ENCODE data around the gene TTC28. TPM values are rescaled to one million over a fixed set of nuclear protein-coding genes. Genes with fewer than 3 reads are reported as not detected.
"Not testable (repeated sequence)": the region's sequence is repeated elsewhere in the genome, so short reads cannot be mapped to it uniquely, and the experiment has no call there.

The TTC28 gene
- polyA plus RNA-seq, 4 donors, result 0.45 to 24.0 (median 3.7) TPM

- not testable (repeated sequence) for H3K36me3 ChIP-seq (ENCODE audit: control insufficient read depth in 3 of 3, insufficient read depth in 2 of 3, low read depth in 1 of 3, low read length in 3 of 3); H3K4me1 ChIP-seq (ENCODE audit: control insufficient read depth in 3 of 3, insufficient read depth in 2 of 3, low read depth in 1 of 3, low read length in 2 of 3); DNase-seq; FAIRE-seq; H3K27ac ChIP-seq (ENCODE audit: low read depth in 1 of 3, low read length in 2 of 3); H3K4me3 ChIP-seq (ENCODE audit: low read depth in 1 of 3, low read length in 3 of 3); H3K9me3 ChIP-seq (ENCODE audit: control insufficient read depth in 2 of 2, insufficient read depth in 1 of 2, low read depth in 1 of 2, low read length in 1 of 2); H3K27me3 ChIP-seq (ENCODE audit: control insufficient read depth in 3 of 3, insufficient read depth in 3 of 3, low read length in 3 of 3)
- 94 to 95% (median 94%) methylated on average over 5 of the region's 5 CpGs for WGBS, 3 donors
Measured at GRCh38 chr22:28214750-28215149, 464.9 kb downstream of the TTC28 start.

- DNase-seq; H3K27me3 ChIP-seq (ENCODE audit: control insufficient read depth in 3 of 3, insufficient read depth in 3 of 3, low read length in 3 of 3); H3K9me3 ChIP-seq (ENCODE audit: control insufficient read depth in 2 of 2, insufficient read depth in 1 of 2, low read depth in 1 of 2, low read length in 1 of 2); FAIRE-seq; H3K4me3 ChIP-seq (ENCODE audit: low read depth in 1 of 3, low read length in 3 of 3); H3K4me1 ChIP-seq (ENCODE audit: control insufficient read depth in 3 of 3, insufficient read depth in 2 of 3, low read depth in 1 of 3, low read length in 2 of 3); H3K36me3 ChIP-seq (ENCODE audit: control insufficient read depth in 3 of 3, insufficient read depth in 2 of 3, low read depth in 1 of 3, low read length in 3 of 3); H3K27ac ChIP-seq (ENCODE audit: low read depth in 1 of 3, low read length in 2 of 3): not testable (repeated sequence)
- 71 to 78% (median 77%) methylated on average over 6 of the region's 6 CpGs for WGBS, 3 donors
Measured at GRCh38 chr22:28209457-28209856, 470.2 kb downstream of the TTC28 start.

DNA sequence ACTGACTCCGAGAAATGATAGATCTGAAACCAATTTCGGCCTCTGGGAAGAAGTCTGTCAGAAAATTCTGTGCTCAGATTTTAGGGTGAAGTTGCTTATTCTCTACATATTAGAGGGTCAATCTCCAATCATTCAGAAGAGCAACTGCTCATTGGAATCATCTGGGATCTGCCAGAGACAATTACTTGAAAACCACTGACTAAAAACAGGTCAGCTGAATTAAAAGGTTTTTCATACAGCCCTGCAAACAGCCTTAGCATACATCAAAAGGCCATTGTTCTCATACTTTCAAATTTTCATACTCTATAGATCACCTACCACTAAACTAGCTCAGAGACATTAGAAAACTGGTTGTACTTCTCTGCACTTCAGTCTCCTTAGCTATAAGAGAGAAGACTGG is 470.9 kb downstream of the TTC28 start:
- no peak overlapping the region for H3K27ac ChIP-seq (ENCODE audit: low read depth in 1 of 3, low read length in 2 of 3)
- no peaks in the 10 kb centered on the region for H3K36me3 ChIP-seq (ENCODE audit: control insufficient read depth in 3 of 3, insufficient read depth in 2 of 3, low read depth in 1 of 3, low read length in 3 of 3)
- 95 to 98% (median 98%) methylated on average over 2 of the region's 2 CpGs for WGBS, 3 donors
- peaks cover 0 to 6% of the 10 kb centered on the region in 2 donors for H3K9me3 ChIP-seq (ENCODE audit: control insufficient read depth in 2 of 2, insufficient read depth in 1 of 2, low read depth in 1 of 2, low read length in 1 of 2)
- H3K27me3 ChIP-seq (ENCODE audit: control insufficient read depth in 3 of 3, insufficient read depth in 3 of 3, low read length in 3 of 3), result no peaks in the 10 kb centered on the region
- no peaks in the 10 kb centered on the region for H3K4me1 ChIP-seq (ENCODE audit: control insufficient read depth in 3 of 3, insufficient read depth in 2 of 3, low read depth in 1 of 3, low read length in 2 of 3)
- FAIRE-seq (no peak), DNase-seq (no peak)
- H3K4me3 ChIP-seq (ENCODE audit: low read depth in 1 of 3, low read length in 3 of 3), result no peak overlapping the region

DNA sequence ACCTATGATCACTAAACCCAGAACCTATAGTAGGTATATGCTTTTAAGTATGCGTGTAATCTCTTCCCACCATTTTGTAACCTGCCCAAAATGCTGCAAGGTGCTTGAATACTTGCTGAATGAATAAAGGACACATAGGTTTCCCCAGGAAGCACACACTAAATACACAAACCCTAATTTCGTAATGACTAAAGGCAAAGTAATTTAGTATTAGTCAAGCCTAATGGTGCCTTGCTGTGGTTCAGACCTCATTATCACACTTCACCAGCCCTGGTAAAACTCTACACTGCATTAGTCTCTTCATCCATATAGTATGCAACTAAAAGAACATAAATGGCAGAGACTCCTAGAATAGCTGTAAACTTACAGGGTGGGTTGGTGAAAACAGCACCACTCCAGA is 471.6 kb downstream of the TTC28 start:
- no peak overlapping the region for H3K4me3 ChIP-seq (ENCODE audit: low read depth in 1 of 3, low read length in 3 of 3)
- H3K9me3 ChIP-seq (ENCODE audit: control insufficient read depth in 2 of 2, insufficient read depth in 1 of 2, low read depth in 1 of 2, low read length in 1 of 2), result peaks cover 0 to 6% of the 10 kb centered on the region in 2 donors
- WGBS, 3 donors, result 88 to 98% (median 96%) methylated on average over 2 of the region's 2 CpGs
- DNase-seq, result no peak
- no peaks in the 10 kb centered on the region for H3K36me3 ChIP-seq (ENCODE audit: control insufficient read depth in 3 of 3, insufficient read depth in 2 of 3, low read depth in 1 of 3, low read length in 3 of 3)
- H3K27ac ChIP-seq (ENCODE audit: low read depth in 1 of 3, low read length in 2 of 3), result no peak overlapping the region
- H3K27me3 ChIP-seq (ENCODE audit: control insufficient read depth in 3 of 3, insufficient read depth in 3 of 3, low read length in 3 of 3), result no peaks in the 10 kb centered on the region
- H3K4me1 ChIP-seq (ENCODE audit: control insufficient read depth in 3 of 3, insufficient read depth in 2 of 3, low read depth in 1 of 3, low read length in 2 of 3), result no peaks in the 10 kb centered on the region
- FAIRE-seq, result no peak

DNA sequence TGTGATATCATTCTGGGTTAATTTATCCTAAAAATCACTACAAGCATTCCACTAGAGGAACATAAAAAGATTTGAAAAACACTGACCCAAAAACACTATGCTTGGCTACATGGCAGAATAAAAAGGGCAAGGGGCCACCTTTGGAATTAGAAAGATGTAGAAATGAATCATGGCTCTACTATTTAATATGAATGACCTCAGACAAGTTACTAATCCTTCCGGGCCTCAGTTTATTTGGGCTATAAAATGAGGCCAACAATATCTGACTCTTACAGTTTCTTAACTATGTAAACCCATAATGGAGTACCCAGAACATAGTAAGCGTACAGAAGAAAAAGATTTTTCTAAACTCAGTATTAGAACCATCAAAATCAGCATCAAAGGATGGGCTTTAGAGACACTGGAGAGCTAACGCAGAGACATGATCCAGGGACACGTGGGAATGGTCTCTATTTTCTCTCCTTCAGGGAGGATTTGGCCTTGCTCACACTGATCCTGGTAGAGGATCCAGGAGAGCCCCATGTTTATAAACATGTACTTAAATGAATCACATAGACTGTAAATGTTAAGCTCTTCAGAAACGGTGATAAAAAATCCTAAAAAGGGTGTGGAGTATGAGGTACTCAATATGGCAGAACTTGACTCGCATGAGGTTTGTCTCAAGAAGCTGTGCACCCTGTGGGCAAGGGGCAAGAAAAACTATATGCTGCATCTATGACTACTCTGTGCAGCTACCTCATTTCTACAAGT is 472.2 kb downstream of the TTC28 start:
- Histone ChIP-seq H3K36me3 (ENCODE audit: control insufficient read depth in 3 of 3, insufficient read depth in 2 of 3, low read depth in 1 of 3, low read length in 3 of 3) (no peaks in the 10 kb centered on the region), H3K27me3 (ENCODE audit: control insufficient read depth in 3 of 3, insufficient read depth in 3 of 3, low read length in 3 of 3) (no peaks in the 10 kb centered on the region), H3K4me3 (ENCODE audit: low read depth in 1 of 3, low read length in 3 of 3) (no peak overlapping the region), H3K4me1 (ENCODE audit: control insufficient read depth in 3 of 3, insufficient read depth in 2 of 3, low read depth in 1 of 3, low read length in 2 of 3) (no peaks in the 10 kb centered on the region), H3K9me3 (ENCODE audit: control insufficient read depth in 2 of 2, insufficient read depth in 1 of 2, low read depth in 1 of 2, low read length in 1 of 2) (peaks cover 0 to 6% of the 10 kb centered on the region in 2 donors), H3K27ac (ENCODE audit: low read depth in 1 of 3, low read length in 2 of 3) (no peak overlapping the region)
- FAIRE-seq (no peak), DNase-seq (no peak)
- WGBS, 3 donors, result 78 to 86% (median 84%) methylated on average over 6 of the region's 6 CpGs

- Histone ChIP-seq H3K4me1 (ENCODE audit: control insufficient read depth in 3 of 3, insufficient read depth in 2 of 3, low read depth in 1 of 3, low read length in 2 of 3) (no peaks in the 10 kb centered on the region), H3K36me3 (ENCODE audit: control insufficient read depth in 3 of 3, insufficient read depth in 2 of 3, low read depth in 1 of 3, low read length in 3 of 3) (no peaks in the 10 kb centered on the region), H3K4me3 (ENCODE audit: low read depth in 1 of 3, low read length in 3 of 3) (no peak overlapping the region), H3K27ac (ENCODE audit: low read depth in 1 of 3, low read length in 2 of 3) (no peak overlapping the region), H3K9me3 (ENCODE audit: control insufficient read depth in 2 of 2, insufficient read depth in 1 of 2, low read depth in 1 of 2, low read length in 1 of 2) (peaks cover 0 to 6% of the 10 kb centered on the region in 2 donors), H3K27me3 (ENCODE audit: control insufficient read depth in 3 of 3, insufficient read depth in 3 of 3, low read length in 3 of 3) (no peaks in the 10 kb centered on the region)
- FAIRE-seq (no peak), DNase-seq (no peak)
- 93 to 100% (median 100%) methylated on average over 1 of the region's 1 CpG for WGBS, 3 donors
Measured at GRCh38 chr22:28205926-28206325, 473.7 kb downstream of the TTC28 start.

DNA sequence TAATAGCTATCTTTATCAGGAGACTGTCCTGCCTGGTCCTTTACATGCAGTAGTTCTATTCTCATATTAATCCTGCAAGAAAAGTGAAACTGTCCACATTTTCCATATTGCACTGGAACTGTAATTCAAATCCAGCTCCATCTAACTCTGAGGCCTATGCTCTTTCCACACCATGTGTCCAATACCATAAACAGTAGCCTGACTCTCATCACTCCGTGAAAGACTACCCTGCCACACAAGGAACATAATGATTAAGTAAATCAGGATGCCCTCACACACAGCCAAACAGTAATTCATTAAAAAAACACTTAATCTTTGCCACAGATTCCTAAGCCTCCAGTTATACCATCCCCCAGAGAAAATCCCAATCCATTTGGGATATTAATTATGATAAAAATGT is 475.3 kb downstream of the TTC28 start:
- H3K9me3 ChIP-seq (ENCODE audit: control insufficient read depth in 2 of 2, insufficient read depth in 1 of 2, low read depth in 1 of 2, low read length in 1 of 2), result no peaks in the 10 kb centered on the region
- FAIRE-seq, result no peak
- WGBS, 3 donors, result 66 to 81% (median 71%) methylated on average over 1 of the region's 1 CpG

DNA sequence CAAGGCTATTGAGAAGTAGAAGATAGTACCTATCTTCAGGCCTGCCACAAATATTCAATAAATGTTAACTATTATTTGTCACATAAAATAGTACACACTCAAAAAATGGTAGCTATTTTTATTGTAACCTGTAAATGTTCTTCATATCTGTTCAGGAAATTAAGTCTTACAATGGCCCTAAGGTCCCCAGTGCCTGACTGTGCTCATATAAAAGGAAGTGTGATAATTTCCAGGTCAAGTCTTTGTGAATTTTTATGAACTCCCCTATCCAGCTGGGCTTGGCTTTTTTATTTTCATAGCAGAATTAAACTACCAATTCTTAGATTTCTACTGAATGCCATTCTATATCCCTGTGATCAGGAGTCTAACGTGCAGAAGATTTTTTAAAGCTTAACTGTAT is 476.4 kb downstream of the TTC28 start:
- Histone ChIP-seq H3K27ac (ENCODE audit: low read depth in 1 of 3, low read length in 2 of 3) (no peak overlapping the region), H3K27me3 (ENCODE audit: control insufficient read depth in 3 of 3, insufficient read depth in 3 of 3, low read length in 3 of 3) (no peaks in the 10 kb centered on the region), H3K36me3 (ENCODE audit: control insufficient read depth in 3 of 3, insufficient read depth in 2 of 3, low read depth in 1 of 3, low read length in 3 of 3) (no peaks in the 10 kb centered on the region), H3K4me3 (ENCODE audit: low read depth in 1 of 3, low read length in 3 of 3) (no peak overlapping the region), H3K4me1 (ENCODE audit: control insufficient read depth in 3 of 3, insufficient read depth in 2 of 3, low read depth in 1 of 3, low read length in 2 of 3) (no peaks in the 10 kb centered on the region), H3K9me3 (ENCODE audit: control insufficient read depth in 2 of 2, insufficient read depth in 1 of 2, low read depth in 1 of 2, low read length in 1 of 2) (no peaks in the 10 kb centered on the region)
- WGBS, 3 donors, result 63 to 80% (median 69%) methylated on average over 1 of the region's 1 CpG
- FAIRE-seq (no peak), DNase-seq (no peak)

More for the DNA sequence above, 475.3 kb downstream of the TTC28 start:
- no peaks in the 10 kb centered on the region for H3K27me3 ChIP-seq (ENCODE audit: control insufficient read depth in 3 of 3, insufficient read depth in 3 of 3, low read length in 3 of 3)
- no peaks in the 10 kb centered on the region for H3K36me3 ChIP-seq (ENCODE audit: control insufficient read depth in 3 of 3, insufficient read depth in 2 of 3, low read depth in 1 of 3, low read length in 3 of 3)
- no peaks in the 10 kb centered on the region for H3K4me1 ChIP-seq (ENCODE audit: control insufficient read depth in 3 of 3, insufficient read depth in 2 of 3, low read depth in 1 of 3, low read length in 2 of 3)
- no peak overlapping the region for H3K4me3 ChIP-seq (ENCODE audit: low read depth in 1 of 3, low read length in 3 of 3)
- DNase-seq, result no peak
- no peak overlapping the region for H3K27ac ChIP-seq (ENCODE audit: low read depth in 1 of 3, low read length in 2 of 3)

GRCh38 chr22:28198692-28199091 is 480.9 kb downstream of the TTC28 start:
- DNase-seq (no peak), FAIRE-seq (no peak)
- H3K27me3 ChIP-seq (ENCODE audit: control insufficient read depth in 3 of 3, insufficient read depth in 3 of 3, low read length in 3 of 3), result no peaks in the 10 kb centered on the region
- H3K36me3 ChIP-seq (ENCODE audit: control insufficient read depth in 3 of 3, insufficient read depth in 2 of 3, low read depth in 1 of 3, low read length in 3 of 3), result no peaks in the 10 kb centered on the region
- WGBS, 3 donors, result 88 to 97% (median 96%) methylated on average over 2 of the region's 2 CpGs
- no peaks in the 10 kb centered on the region for H3K4me1 ChIP-seq (ENCODE audit: control insufficient read depth in 3 of 3, insufficient read depth in 2 of 3, low read depth in 1 of 3, low read length in 2 of 3)
- no peaks in the 10 kb centered on the region for H3K9me3 ChIP-seq (ENCODE audit: control insufficient read depth in 2 of 2, insufficient read depth in 1 of 2, low read depth in 1 of 2, low read length in 1 of 2)
- no peak overlapping the region for H3K4me3 ChIP-seq (ENCODE audit: low read depth in 1 of 3, low read length in 3 of 3)
- no peak overlapping the region for H3K27ac ChIP-seq (ENCODE audit: low read depth in 1 of 3, low read length in 2 of 3)

Data from small intestine (tissue), 7 donors.